HFF-Myc (cell line): Measurements from ENCODE around the gene RGS6.

Experiments used
- DNase-seq: peaks from one replicate; pipeline ENCODE4 v3.0.0-alpha.2; 2011; ENCODE audit warnings: low read depth; ENCODE audit errors: extremely low read depth
- H3K4me3 ChIP-seq: replicated peaks from 2 replicates; pipeline ENCODE4 v1.5.1; 2011; ENCODE audit warnings: low read depth, mild to moderate bottlenecking, control low read depth, low read length
- TF ChIP-seq, protein P1 (sequence below): IDR thresholded peaks from 2 replicates; pipeline ENCODE4 v1.5.1; 2012; ENCODE audit warnings: mild to moderate bottlenecking, low read depth, low read length, control low read depth; ENCODE audit errors: missing control alignments

Gene RGS6

DNA sequence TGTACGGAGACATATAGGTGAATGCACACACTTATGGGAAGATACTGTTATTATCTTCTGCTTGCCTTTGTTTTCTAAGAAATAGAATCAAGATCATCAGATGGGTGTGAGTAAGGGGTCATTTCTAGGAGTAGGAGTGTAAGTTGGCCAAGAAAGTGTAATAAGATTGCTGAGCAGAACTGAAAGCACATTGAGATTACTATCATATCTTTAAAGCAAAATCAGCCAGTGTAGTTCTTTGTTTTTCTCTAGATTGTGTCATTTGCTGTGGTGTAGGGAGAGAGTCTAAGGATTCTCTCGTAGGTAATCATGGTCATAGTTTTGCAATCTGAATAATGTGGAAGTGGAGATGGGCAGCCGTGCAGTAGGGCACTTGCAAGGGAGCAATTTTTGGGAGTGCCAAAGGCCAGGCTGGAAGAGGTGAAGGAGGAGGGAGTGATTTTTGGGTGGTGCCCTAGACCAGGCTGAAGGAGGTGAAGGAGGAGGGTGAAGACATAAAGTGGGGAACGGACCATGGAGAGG lies 131.6 kb downstream of the RGS6 start:
- no peak for DNase-seq
- TF ChIP-seq, protein P1, sequence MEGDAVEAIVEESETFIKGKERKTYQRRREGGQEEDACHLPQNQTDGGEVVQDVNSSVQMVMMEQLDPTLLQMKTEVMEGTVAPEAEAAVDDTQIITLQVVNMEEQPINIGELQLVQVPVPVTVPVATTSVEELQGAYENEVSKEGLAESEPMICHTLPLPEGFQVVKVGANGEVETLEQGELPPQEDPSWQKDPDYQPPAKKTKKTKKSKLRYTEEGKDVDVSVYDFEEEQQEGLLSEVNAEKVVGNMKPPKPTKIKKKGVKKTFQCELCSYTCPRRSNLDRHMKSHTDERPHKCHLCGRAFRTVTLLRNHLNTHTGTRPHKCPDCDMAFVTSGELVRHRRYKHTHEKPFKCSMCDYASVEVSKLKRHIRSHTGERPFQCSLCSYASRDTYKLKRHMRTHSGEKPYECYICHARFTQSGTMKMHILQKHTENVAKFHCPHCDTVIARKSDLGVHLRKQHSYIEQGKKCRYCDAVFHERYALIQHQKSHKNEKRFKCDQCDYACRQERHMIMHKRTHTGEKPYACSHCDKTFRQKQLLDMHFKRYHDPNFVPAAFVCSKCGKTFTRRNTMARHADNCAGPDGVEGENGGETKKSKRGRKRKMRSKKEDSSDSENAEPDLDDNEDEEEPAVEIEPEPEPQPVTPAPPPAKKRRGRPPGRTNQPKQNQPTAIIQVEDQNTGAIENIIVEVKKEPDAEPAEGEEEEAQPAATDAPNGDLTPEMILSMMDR: no peak
- no peak overlapping the region for H3K4me3 ChIP-seq

DNA sequence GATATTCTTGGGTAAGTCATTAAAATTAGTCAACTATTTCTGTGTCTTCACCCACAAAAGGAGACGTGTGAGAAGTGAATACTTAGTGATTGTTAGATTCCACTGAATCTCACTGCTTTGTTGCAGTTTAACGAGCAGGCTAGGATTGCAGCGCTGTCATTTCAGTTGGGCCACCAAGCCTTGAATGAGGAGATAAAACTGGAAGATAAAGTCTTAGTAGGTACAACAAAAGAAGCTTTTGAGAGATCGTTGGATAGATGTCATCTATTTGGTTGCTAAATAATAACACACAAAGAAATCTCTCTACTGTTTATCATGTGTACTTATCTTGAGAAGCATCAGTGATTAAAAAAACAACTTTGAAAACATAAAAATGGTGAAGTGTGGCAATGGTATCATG lies 132.3 kb downstream of the RGS6 start:
- no peak overlapping the region for H3K4me3 ChIP-seq
- TF ChIP-seq, protein P1: no peak
- no peak for DNase-seq

DNA sequence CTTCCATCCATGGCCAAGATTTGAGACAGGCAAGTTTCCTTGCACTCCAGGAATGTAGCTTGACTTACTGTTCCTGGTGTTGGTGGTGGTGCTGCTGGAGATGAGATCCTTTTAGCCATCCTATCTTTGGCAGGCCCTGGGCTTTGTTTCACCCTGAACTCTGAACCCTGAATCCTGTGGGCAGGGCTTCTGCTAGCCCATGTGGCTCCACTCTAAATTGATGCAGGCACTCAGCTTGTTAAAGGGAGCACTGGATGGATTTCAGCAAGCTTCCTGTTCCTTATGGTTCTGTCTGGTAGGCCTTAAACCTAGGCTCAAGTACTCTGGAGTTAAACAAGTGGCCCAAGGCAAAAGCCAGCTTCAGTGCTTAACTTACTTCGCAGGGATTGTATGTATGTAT lies 138.2 kb downstream of the RGS6 start:
- no peak for DNase-seq
- H3K4me3 ChIP-seq: no peak overlapping the region
- TF ChIP-seq, protein P1: no peak

DNA sequence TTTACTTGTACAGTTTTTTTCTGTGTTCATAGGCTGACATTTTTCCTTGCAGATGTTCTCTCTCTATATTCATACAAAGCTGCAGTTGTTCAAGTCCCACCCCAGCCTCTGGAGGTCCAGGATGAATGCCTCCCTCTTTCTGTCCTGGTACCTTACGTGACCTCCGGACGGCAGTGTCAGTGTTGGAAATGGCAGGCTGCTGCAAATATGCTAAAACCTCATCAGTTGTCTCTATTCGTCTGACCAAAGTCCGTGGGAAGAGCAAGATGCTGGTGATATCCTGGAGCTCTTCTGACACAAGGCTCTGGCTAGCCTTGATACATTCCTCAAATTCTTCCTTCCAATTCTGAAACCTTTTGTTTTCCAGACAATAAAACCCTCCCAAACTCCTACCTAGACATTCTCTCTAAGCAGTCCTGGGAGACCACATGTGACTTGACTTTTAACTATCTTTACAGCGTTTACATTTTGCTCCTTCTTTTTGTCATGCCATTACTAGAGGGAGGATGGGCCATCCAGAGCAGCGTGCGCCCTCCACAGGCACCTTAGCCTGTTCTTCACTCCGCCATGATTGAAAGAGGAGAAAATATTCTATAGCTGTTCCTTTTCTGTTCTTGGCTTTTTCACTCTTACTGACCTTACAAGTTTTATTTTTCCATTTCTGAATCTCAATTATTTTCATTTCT lies 143.6 kb downstream of the RGS6 start:
- no peak for DNase-seq

DNA sequence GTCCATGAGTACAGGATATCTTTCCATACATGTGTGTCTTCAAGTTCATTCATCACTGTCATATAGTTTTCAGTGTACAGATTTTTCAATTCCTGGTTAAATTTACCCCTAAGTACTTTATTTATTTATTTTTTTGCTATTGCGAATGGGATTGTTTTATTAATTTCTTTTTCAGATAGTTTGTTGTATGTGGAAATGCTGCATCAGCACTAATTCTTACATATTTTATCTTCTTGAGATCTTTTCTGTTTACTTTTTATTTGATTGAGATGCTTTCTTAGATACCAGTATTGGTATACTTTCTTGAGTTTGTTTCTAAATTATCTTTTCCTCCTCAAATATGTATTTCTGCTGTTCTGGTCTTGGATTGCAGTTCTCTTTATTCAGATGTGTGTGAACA lies 148.9 kb downstream of the RGS6 start:
- DNase-seq: no peak
- H3K4me3 ChIP-seq: no peak overlapping the region
- TF ChIP-seq, protein P1: no peak

More for the DNA sequence above, 143.6 kb downstream of the RGS6 start:
- no peak overlapping the region for H3K4me3 ChIP-seq
- TF ChIP-seq, protein P1: no peak

DNA sequence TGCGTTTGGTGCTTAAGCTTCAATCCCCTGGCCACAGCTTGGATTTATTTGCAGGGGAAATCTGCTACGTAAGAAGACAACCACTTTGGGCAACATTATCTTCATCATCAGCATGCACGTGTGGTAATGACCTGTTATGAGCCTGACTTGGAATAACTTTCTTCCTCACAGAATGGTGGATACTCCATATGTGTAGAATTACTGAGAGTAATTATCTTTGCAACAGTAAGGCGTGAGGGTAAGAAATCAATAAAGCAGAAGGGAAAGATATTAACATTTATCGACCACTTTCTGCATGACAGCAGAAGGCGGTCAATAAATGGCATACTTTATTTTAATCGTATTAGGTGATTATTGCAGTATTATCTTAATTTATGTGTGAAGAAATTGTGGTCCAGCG lies 152.7 kb downstream of the RGS6 start:
- no peak for DNase-seq
- no peak overlapping the region for H3K4me3 ChIP-seq
- TF ChIP-seq, protein P1: no peak
